ENCODE data around the gene SFTPB.
A peak's percentile ranks its signal among the peaks of the same experiment; 100 is the strongest.
"Not testable (repeated sequence)": the region's sequence is repeated elsewhere in the genome, so short reads cannot be mapped to it uniquely, and the experiment has no call there.

Gene SFTPB

GRCh38 chr2:85678794-85679672 is 11.0 kb upstream of the SFTPB start:
- FAIRE-seq (peak; percentile 78), DNase-seq (ENCODE audit: insufficient read length, low spot score) (peak; percentile 78)
- TF ChIP-seq SPI1 (IDR thresholded peaks at IDR 0.05; ENCODE audit: low read depth, low read length) (no peak), POLR2AphosphoS5 (IDR thresholded peaks at IDR 0.05; ENCODE audit: low read depth, low read length) (no peak), TAF1 (IDR thresholded peaks at IDR 0.05; ENCODE audit: low read depth, low read length) (no peak), POU2F2 (IDR thresholded peaks at IDR 0.05; ENCODE audit: low read depth, low read length) (no peak), PAX5 (IDR thresholded peaks at IDR 0.05; ENCODE audit: insufficient read depth, low read length, severe bottlenecking) (no peak), POLR2A (IDR thresholded peaks at IDR 0.05; ENCODE audit: low read depth, low read length) (no peak)

GRCh38 chr2:85678377-85678776 is 10.4 kb upstream of the SFTPB start:
- TF ChIP-seq POU2F2 (IDR thresholded peaks at IDR 0.05; ENCODE audit: low read depth, low read length) (no peak), PAX5 (IDR thresholded peaks at IDR 0.05; ENCODE audit: insufficient read depth, low read length, severe bottlenecking) (no peak), POLR2AphosphoS5 (IDR thresholded peaks at IDR 0.05; ENCODE audit: low read depth, low read length) (no peak), POLR2A (IDR thresholded peaks at IDR 0.05; ENCODE audit: low read depth, low read length) (no peak), TAF1 (IDR thresholded peaks at IDR 0.05; ENCODE audit: low read depth, low read length) (no peak), SPI1 (IDR thresholded peaks at IDR 0.05; ENCODE audit: low read depth, low read length) (no peak)
- FAIRE-seq (no peak), DNase-seq (ENCODE audit: insufficient read length, low spot score) (no peak)

GRCh38 chr2:85675866-85676548 is 8.0 kb upstream of the SFTPB start:
- TF ChIP-seq PAX5 (IDR thresholded peaks at IDR 0.05; ENCODE audit: insufficient read depth, low read length, severe bottlenecking): no peak
- TF ChIP-seq POLR2AphosphoS5 (IDR thresholded peaks at IDR 0.05; ENCODE audit: low read depth, low read length): no peak
- no peak for TF ChIP-seq SPI1 (IDR thresholded peaks at IDR 0.05; ENCODE audit: low read depth, low read length)
- no peak for TF ChIP-seq POU2F2 (IDR thresholded peaks at IDR 0.05; ENCODE audit: low read depth, low read length)
- TF ChIP-seq TAF1 (IDR thresholded peaks at IDR 0.05; ENCODE audit: low read depth, low read length): no peak
- no peak for TF ChIP-seq POLR2A (IDR thresholded peaks at IDR 0.05; ENCODE audit: low read depth, low read length)
- FAIRE-seq (no peak), DNase-seq (ENCODE audit: insufficient read length, low spot score) (no peak)

- FAIRE-seq: no peak
- no peak for TF ChIP-seq PAX5 (IDR thresholded peaks at IDR 0.05; ENCODE audit: insufficient read depth, low read length, severe bottlenecking)
- TF ChIP-seq SPI1 (IDR thresholded peaks at IDR 0.05; ENCODE audit: low read depth, low read length): no peak
- no peak for TF ChIP-seq TAF1 (IDR thresholded peaks at IDR 0.05; ENCODE audit: low read depth, low read length)
- no peak for TF ChIP-seq POLR2A (IDR thresholded peaks at IDR 0.05; ENCODE audit: low read depth, low read length)
- TF ChIP-seq POU2F2 (IDR thresholded peaks at IDR 0.05; ENCODE audit: low read depth, low read length): no peak
- TF ChIP-seq POLR2AphosphoS5 (IDR thresholded peaks at IDR 0.05; ENCODE audit: low read depth, low read length): no peak
Observed at GRCh38 chr2:85675427-85675826, 7.4 kb upstream of the SFTPB start.

GRCh38 chr2:85674417-85674816 is 6.4 kb upstream of the SFTPB start:
- peak; percentile 35 for FAIRE-seq
- no peak for TF ChIP-seq TAF1 (IDR thresholded peaks at IDR 0.05; ENCODE audit: low read depth, low read length)
- TF ChIP-seq POLR2A (IDR thresholded peaks at IDR 0.05; ENCODE audit: low read depth, low read length): no peak
- TF ChIP-seq PAX5 (IDR thresholded peaks at IDR 0.05; ENCODE audit: insufficient read depth, low read length, severe bottlenecking): no peak
- no peak for TF ChIP-seq SPI1 (IDR thresholded peaks at IDR 0.05; ENCODE audit: low read depth, low read length)
- TF ChIP-seq POU2F2 (IDR thresholded peaks at IDR 0.05; ENCODE audit: low read depth, low read length): no peak
- DNase-seq (ENCODE audit: insufficient read length, low spot score): no peak

More at GRCh38 chr2:85675427-85675826, 7.4 kb upstream of the SFTPB start:
- no peak for DNase-seq (ENCODE audit: insufficient read length, low spot score)

GRCh38 chr2:85673716-85674375 is 5.8 kb upstream of the SFTPB start:
- TF ChIP-seq PAX5 (IDR thresholded peaks at IDR 0.05; ENCODE audit: insufficient read depth, low read length, severe bottlenecking): no peak
- no peak for TF ChIP-seq POLR2AphosphoS5 (IDR thresholded peaks at IDR 0.05; ENCODE audit: low read depth, low read length)
- TF ChIP-seq SPI1 (IDR thresholded peaks at IDR 0.05; ENCODE audit: low read depth, low read length): no peak
- TF ChIP-seq TAF1 (IDR thresholded peaks at IDR 0.05; ENCODE audit: low read depth, low read length): no peak
- no peak for TF ChIP-seq POU2F2 (IDR thresholded peaks at IDR 0.05; ENCODE audit: low read depth, low read length)
- TF ChIP-seq POLR2A (IDR thresholded peaks at IDR 0.05; ENCODE audit: low read depth, low read length): no peak
- DNase-seq (ENCODE audit: insufficient read length, low spot score) (no peak), FAIRE-seq (no peak)

- TF ChIP-seq POLR2A (IDR thresholded peaks at IDR 0.05; ENCODE audit: low read depth, low read length): no peak
- no peak for DNase-seq (ENCODE audit: insufficient read length, low spot score)
Observed at GRCh38 chr2:85672456-85672855, 4.5 kb upstream of the SFTPB start.

GRCh38 chr2:85670416-85670815 is 2.4 kb upstream of the SFTPB start:
- not testable (repeated sequence) for FAIRE-seq

More at GRCh38 chr2:85672456-85672855, 4.5 kb upstream of the SFTPB start:
- peak; percentile 67 for FAIRE-seq

GRCh38 chr2:85669549-85669948 is 1.6 kb upstream of the SFTPB start:
- FAIRE-seq (peak; percentile 92), DNase-seq (ENCODE audit: insufficient read length, low spot score) (no peak)
- TF ChIP-seq SPI1 (IDR thresholded peaks at IDR 0.05; ENCODE audit: low read depth, low read length) (peak; percentile 89), PAX5 (IDR thresholded peaks at IDR 0.05; ENCODE audit: insufficient read depth, low read length, severe bottlenecking) (peak; percentile 5), TAF1 (IDR thresholded peaks at IDR 0.05; ENCODE audit: low read depth, low read length) (no peak), POU2F2 (IDR thresholded peaks at IDR 0.05; ENCODE audit: low read depth, low read length) (peak; percentile 59; the same call in 1 of the 2 replicates), POLR2A (IDR thresholded peaks at IDR 0.05; ENCODE audit: low read depth, low read length) (no peak), POLR2AphosphoS5 (IDR thresholded peaks at IDR 0.05; ENCODE audit: low read depth, low read length) (no peak)

More at GRCh38 chr2:85670416-85670815, 2.4 kb upstream of the SFTPB start:
- DNase-seq (ENCODE audit: insufficient read length, low spot score): not testable (repeated sequence)

Data from GM12891 (cell line).